Stimulated activated naive B cell treated with anti-CD40 and anti-IgM and Interleukin-4, amounts not matched to agents 10 μg/mL and 1 μg/mL and 100 μg/mL, for 72 hours (primary cell): Measurements from ENCODE around the gene CDX1.

Source experiments
- ATAC-seq, 2 donors: fragments of 150-1000 bp; cut with Tn5 transposase; replicated peaks; 2 replicates each; pipeline ENCODE4 v1.10.0; 2021; ENCODE audit warnings: moderate library complexity in 1 of 2
- DNase-seq: peaks from one replicate; pipeline ENCODE4 v3.0.0; 2021
- H3K27ac Mint-ChIP-seq: one replicate; pipeline ENCODE4 v1.8.0; 2022; ENCODE audit warnings: mild to moderate bottlenecking, mixed read lengths
- H3K27me3 Mint-ChIP-seq, 2 donors: one replicate each; pipeline ENCODE4 v1.8.0; 2022; ENCODE audit warnings: mixed read lengths in 2 of 2
- H3K36me3 Mint-ChIP-seq, 2 donors: one replicate each; pipeline ENCODE4 v1.8.0; 2022; ENCODE audit warnings: mixed read lengths in 2 of 2, mild to moderate bottlenecking in 1 of 2
- H3K4me1 Mint-ChIP-seq, 2 donors: one replicate each; pipeline ENCODE4 v1.8.0; 2022; ENCODE audit warnings: mixed read lengths in 2 of 2, mild to moderate bottlenecking in 1 of 2
- H3K4me3 Mint-ChIP-seq, 2 donors: one replicate each; pipeline ENCODE4 v1.8.0; 2022; ENCODE audit warnings: mild to moderate bottlenecking in 2 of 2, mixed read lengths in 2 of 2, moderate library complexity in 1 of 2
- H3K9me3 Mint-ChIP-seq, 2 donors: one replicate each; pipeline ENCODE4 v1.8.0; 2022; ENCODE audit warnings: mixed read lengths in 2 of 2, mild to moderate bottlenecking in 1 of 2

CDX1 gene

GRCh38 chr5:150125334-150125733 is 41.2 kb upstream of the CDX1 start:
- no peak overlapping the region for H3K27ac Mint-ChIP-seq
- DNase-seq (no peak), ATAC-seq (no peak)
- peaks cover 0 to 2% of the 10 kb centered on the region in 2 donors for H3K36me3 Mint-ChIP-seq
- H3K27me3 Mint-ChIP-seq: peaks cover 4% of the 10 kb centered on the region in 2 donors
- no peak overlapping the region for H3K4me3 Mint-ChIP-seq
- no peaks in the 10 kb centered on the region for H3K9me3 Mint-ChIP-seq
- peaks cover 8 to 13% of the 10 kb centered on the region in 2 donors for H3K4me1 Mint-ChIP-seq

GRCh38 chr5:150126199-150126920 is 40.2 kb upstream of the CDX1 start:
- H3K4me3 Mint-ChIP-seq: no peak overlapping the region
- peaks cover 8 to 14% of the 10 kb centered on the region in 2 donors for H3K4me1 Mint-ChIP-seq
- peaks cover 0 to 2% of the 10 kb centered on the region in 2 donors for H3K36me3 Mint-ChIP-seq
- peaks cover 4% of the 10 kb centered on the region in 2 donors for H3K27me3 Mint-ChIP-seq
- H3K9me3 Mint-ChIP-seq: no peaks in the 10 kb centered on the region
- H3K27ac Mint-ChIP-seq: no peak overlapping the region
- DNase-seq (no peak), ATAC-seq (no peak)

- peaks cover 4% of the 10 kb centered on the region in 2 donors for H3K27me3 Mint-ChIP-seq
- ATAC-seq (no peak), DNase-seq (no peak)
- peaks cover 0 to 2% of the 10 kb centered on the region in 2 donors for H3K36me3 Mint-ChIP-seq
- no peak overlapping the region for H3K4me3 Mint-ChIP-seq
- no peak overlapping the region for H3K27ac Mint-ChIP-seq
- H3K4me1 Mint-ChIP-seq: peaks cover 8 to 18% of the 10 kb centered on the region in 2 donors
- no peaks in the 10 kb centered on the region for H3K9me3 Mint-ChIP-seq
Measured at GRCh38 chr5:150126921-150127265, 39.7 kb upstream of the CDX1 start.

GRCh38 chr5:150129454-150129812 is 37.1 kb upstream of the CDX1 start:
- Mint-ChIP-seq H3K27ac (no peak overlapping the region), H3K9me3 (no peaks in the 10 kb centered on the region), H3K4me1 (peaks cover 6 to 20% of the 10 kb centered on the region in 2 donors), H3K4me3 (no peak overlapping the region), H3K27me3 (peaks cover 4% of the 10 kb centered on the region in 2 donors), H3K36me3 (peaks cover 0 to 2% of the 10 kb centered on the region in 2 donors)
- ATAC-seq: no peak
- no peak for DNase-seq

- Mint-ChIP-seq H3K36me3 (peaks cover 0 to 2% of the 10 kb centered on the region in 2 donors), H3K4me3 (no peak overlapping the region), H3K27ac (no peak overlapping the region), H3K4me1 (peaks cover 6 to 20% of the 10 kb centered on the region in 2 donors), H3K27me3 (peaks cover 4% of the 10 kb centered on the region in 2 donors), H3K9me3 (no peaks in the 10 kb centered on the region)
- DNase-seq (peak; percentile 38), ATAC-seq (peak; percentile 79 to 84)
Measured at GRCh38 chr5:150129813-150130492, 36.6 kb upstream of the CDX1 start.

GRCh38 chr5:150130493-150130922 is 36.1 kb upstream of the CDX1 start:
- no peak for DNase-seq
- H3K9me3 Mint-ChIP-seq: no peaks in the 10 kb centered on the region
- H3K27me3 Mint-ChIP-seq: peaks cover 4% of the 10 kb centered on the region in 2 donors
- no peak overlapping the region for H3K4me3 Mint-ChIP-seq
- H3K36me3 Mint-ChIP-seq: peaks cover 0 to 2% of the 10 kb centered on the region in 2 donors
- H3K4me1 Mint-ChIP-seq: peaks cover 6 to 20% of the 10 kb centered on the region in 2 donors
- H3K27ac Mint-ChIP-seq: no peak overlapping the region
- ATAC-seq: no peak

GRCh38 chr5:150131461-150131860 is 35.1 kb upstream of the CDX1 start:
- no peak overlapping the region for H3K4me3 Mint-ChIP-seq

GRCh38 chr5:150131978-150132694 is 34.4 kb upstream of the CDX1 start:
- Mint-ChIP-seq H3K36me3 (peaks cover 0 to 2% of the 10 kb centered on the region in 2 donors), H3K4me3 (no peak overlapping the region), H3K4me1 (peaks cover 6 to 20% of the 10 kb centered on the region in 2 donors), H3K27ac (no peak overlapping the region), H3K27me3 (peaks cover 4% of the 10 kb centered on the region in 2 donors), H3K9me3 (no peaks in the 10 kb centered on the region)
- DNase-seq (no peak), ATAC-seq (peak; percentile 29 to 40)

More at GRCh38 chr5:150131461-150131860, 35.1 kb upstream of the CDX1 start:
- ATAC-seq (no peak), DNase-seq (no peak)
- Mint-ChIP-seq H3K4me1 (peaks cover 6 to 20% of the 10 kb centered on the region in 2 donors), H3K9me3 (no peaks in the 10 kb centered on the region), H3K36me3 (peaks cover 0 to 2% of the 10 kb centered on the region in 2 donors), H3K27ac (no peak overlapping the region), H3K27me3 (peaks cover 4% of the 10 kb centered on the region in 2 donors)

- H3K27me3 Mint-ChIP-seq: peaks cover 4% of the 10 kb centered on the region in 2 donors
- H3K27ac Mint-ChIP-seq: no peak overlapping the region
- ATAC-seq (no peak), DNase-seq (no peak)
- peaks cover 6 to 20% of the 10 kb centered on the region in 2 donors for H3K4me1 Mint-ChIP-seq
- no peaks in the 10 kb centered on the region for H3K9me3 Mint-ChIP-seq
- no peak overlapping the region for H3K4me3 Mint-ChIP-seq
- peaks cover 0 to 2% of the 10 kb centered on the region in 2 donors for H3K36me3 Mint-ChIP-seq
Measured at GRCh38 chr5:150132740-150133139, 33.8 kb upstream of the CDX1 start.

- no peak for ATAC-seq
- Mint-ChIP-seq H3K9me3 (no peaks in the 10 kb centered on the region), H3K27me3 (peaks cover 4% of the 10 kb centered on the region in 2 donors), H3K4me1 (peaks cover 6 to 20% of the 10 kb centered on the region in 2 donors), H3K4me3 (no peak overlapping the region), H3K27ac (no peak overlapping the region), H3K36me3 (peaks cover 0 to 2% of the 10 kb centered on the region in 2 donors)
- DNase-seq: no peak
Measured at GRCh38 chr5:150133581-150134197, 32.9 kb upstream of the CDX1 start.

GRCh38 chr5:150134198-150134588 is 32.4 kb upstream of the CDX1 start:
- H3K36me3 Mint-ChIP-seq: peaks cover 0 to 2% of the 10 kb centered on the region in 2 donors
- peaks cover 4% of the 10 kb centered on the region in 2 donors for H3K27me3 Mint-ChIP-seq
- peaks cover 6 to 20% of the 10 kb centered on the region in 2 donors for H3K4me1 Mint-ChIP-seq

GRCh38 chr5:150135557-150136304 is 30.8 kb upstream of the CDX1 start:
- H3K36me3 Mint-ChIP-seq: no peaks in the 10 kb centered on the region
- no peak for ATAC-seq
- DNase-seq: no peak
- H3K9me3 Mint-ChIP-seq: no peaks in the 10 kb centered on the region
- peaks cover 0 to 13% of the 10 kb centered on the region in 2 donors for H3K4me1 Mint-ChIP-seq
- no peak overlapping the region for H3K4me3 Mint-ChIP-seq
- no peaks in the 10 kb centered on the region for H3K27me3 Mint-ChIP-seq
- H3K27ac Mint-ChIP-seq: no peak overlapping the region

More at GRCh38 chr5:150134198-150134588, 32.4 kb upstream of the CDX1 start:
- DNase-seq (no peak), ATAC-seq (no peak)
- no peak overlapping the region for H3K27ac Mint-ChIP-seq
- no peaks in the 10 kb centered on the region for H3K9me3 Mint-ChIP-seq
- H3K4me3 Mint-ChIP-seq: no peak overlapping the region

- H3K27ac Mint-ChIP-seq: no peak overlapping the region
- no peak overlapping the region for H3K4me3 Mint-ChIP-seq
- no peaks in the 10 kb centered on the region for H3K27me3 Mint-ChIP-seq
- H3K9me3 Mint-ChIP-seq: no peaks in the 10 kb centered on the region
- no peak for ATAC-seq
- no peaks in the 10 kb centered on the region for H3K36me3 Mint-ChIP-seq
- H3K4me1 Mint-ChIP-seq: peaks cover 0 to 10% of the 10 kb centered on the region in 2 donors
- DNase-seq: no peak
Measured at GRCh38 chr5:150136305-150137167, 30.0 kb upstream of the CDX1 start.
